Pancreas (tissue), 10 donors: ENCODE measurements around the gene TAF11L4. TPM values are rescaled to one million over a fixed set of nuclear protein-coding genes. Genes with fewer than 3 reads are reported as not detected.
"Not testable (repeated sequence)": the region's sequence is repeated elsewhere in the genome, so short reads cannot be mapped to it uniquely, and the experiment has no call there.

ENCODE experiments used
- ATAC-seq, 4 donors: fragments of 200-7000 bp; cut with Tn5 transposase; one replicate each; pipeline versions ENCODE4 v1.8.0 to v1.9.1; 2020; ENCODE audit warnings: mild to moderate bottlenecking in 4 of 4, moderate library complexity in 4 of 4
- DNase-seq, 6 donors: peaks; one replicate each; pipeline ENCODE4 v3.0.0-alpha.2; 2020
- FAIRE-seq: peaks from 2 replicates; lab custom pipeline; 2012; peaks lifted over from hg19 to GRCh38; lab: Jason Lieb, UNC
- H3K27ac ChIP-seq, 4 donors: fragments of 200-600 bp; sonication (generic); 1 replicate in 3 of 4; 2 replicates in 1 of 4; pipeline versions ENCODE4 v1.5.0 to v1.8.0; 2020
- H3K27me3 ChIP-seq, 4 donors: fragments of 200-600 bp; one replicate each; pipeline ENCODE4 v1.8.0; 2021
- H3K36me3 ChIP-seq, 3 donors: fragments of 200-600 bp; sonication (generic) in 1 of 3; one replicate each; pipeline versions ENCODE4 v1.5.0 to v1.8.0; 2020 to 2021
- H3K4me1 ChIP-seq, 3 donors: fragments of 200-600 bp; one replicate each; pipeline ENCODE4 v1.8.0; 2021
- H3K4me3 ChIP-seq, 4 donors: fragments of 200-600 bp; sonication (generic) in 2 of 4; one replicate each; pipeline versions ENCODE4 v1.5.0 to v1.8.0; 2020 to 2021
- H3K9me3 ChIP-seq, 4 donors: fragments of 200-600 bp; one replicate each; pipeline ENCODE4 v1.8.0; 2021
- CTCF ChIP-seq, 4 donors: fragments of 200-600 bp; sonication (generic) in 3 of 4; IDR thresholded peaks; one replicate each; pipeline versions ENCODE4 v1.5.0 to v1.8.0; 2021; ENCODE audit warnings: antibody characterized with exemption in 4 of 4
- WGBS, 2 donors: extraction: QIAGEN DNeasy Blood & Tissue Kit; methylation state at CpG; one replicate each; pipeline ENCODE4 v1.1.7; 2013; 5-methylcytosine and 5-hydroxymethylcytosine counted together
- intact Hi-C, 3 donors: fragments of 100-400 bp; cut with DNase I; formaldehyde crosslinking; loops; one replicate each; pipeline versions ENCODE4 v1.11.1 to v1.14.2; 2022
- polyA plus RNA-seq, 2 donors: library from polyadenylated mRNA; stranded (reverse); fragments of 200-250 nt; gene quantifications; one replicate each; pipeline ENCODE4 v1.2.3, GENCODE V29; 2013
- total RNA-seq, 6 donors: library from RNA; stranded (reverse); fragmentation: NEBNext Ultra II Directional in 4 of 6; extraction: Animal tissue kit (Norgen Biotek cat#: 25700) in 4 of 6; gene quantifications; one replicate each; pipeline versions ENCODE4 v1.2.1 to v1.2.4, GENCODE V29; 2021 to 2023
- donor health status: healthy with polysubstance abuse.
- donor health status: DM: no; HTN: no; CAD: no; lungs with moderate emphysema.
- donor health status: DM: no; HTN: no; CAD: no.
- donor health status: control.
- donor health status: control.
- donor health status: Bipolar disorder and iron deficiency.
- donor health status: DM: yes; HTN: yes; CAD: no.
- donor health status: DM: no; HTN: no; CAD: no.
- donor health status: DM: no; HTN: no; CAD: no.
- donor health status: DM: yes; HTN: yes; CAD: no.

TAF11L4 gene
- total RNA-seq: not detected
- not detected for polyA plus RNA-seq

GRCh38 chr5:17521501-17521900, at the start of gene TAF11L4:
TSS of gene TAF11L4 (plus strand) at chr5:17521801.
- H3K27me3 ChIP-seq, ATAC-seq, intact Hi-C loops, DNase-seq, H3K9me3 ChIP-seq, H3K4me1 ChIP-seq, H3K36me3 ChIP-seq, FAIRE-seq, H3K4me3 ChIP-seq, H3K27ac ChIP-seq: not testable (repeated sequence)
- WGBS, 2 donors: no CpG with 5 or more reads among the region's 15 CpGs

- H3K4me3 ChIP-seq, FAIRE-seq, intact Hi-C loops, DNase-seq, H3K36me3 ChIP-seq, H3K27me3 ChIP-seq, H3K27ac ChIP-seq, H3K9me3 ChIP-seq, ATAC-seq, H3K4me1 ChIP-seq: not testable (repeated sequence)
These were observed 46.5 kb upstream of the TAF11L4 start for GRCh38 chr5:17475064-17475463.

- no peaks in the 10 kb centered on the region for H3K36me3 ChIP-seq
- H3K27me3 ChIP-seq: no peaks in the 10 kb centered on the region
- DNase-seq (no peak), ATAC-seq (no peak), FAIRE-seq (no peak)
- H3K4me1 ChIP-seq: no peaks in the 10 kb centered on the region
- no peaks in the 10 kb centered on the region for H3K9me3 ChIP-seq
- intact Hi-C loops: no loop called here
- H3K4me3 ChIP-seq: no peak overlapping the region
- TF ChIP-seq CTCF (IDR thresholded peaks at IDR 0.05): no peak
- no peak overlapping the region for H3K27ac ChIP-seq
- 53 to 66% methylated on average over 3 of the region's 3 CpGs for WGBS, 2 donors
These were observed 44.6 kb upstream of the TAF11L4 start for GRCh38 chr5:17477043-17477442.

- Histone ChIP-seq H3K27me3 (no peaks in the 10 kb centered on the region), H3K4me1 (no peaks in the 10 kb centered on the region), H3K36me3 (no peaks in the 10 kb centered on the region), H3K4me3 (no peak overlapping the region), H3K27ac (no peak overlapping the region), H3K9me3 (no peaks in the 10 kb centered on the region)
- no peak for FAIRE-seq
- ATAC-seq: no peak
- 56 to 58% methylated on average over 7 of the region's 7 CpGs for WGBS, 2 donors
- intact Hi-C loops: no loop called here
- no peak for DNase-seq
- no peak for TF ChIP-seq CTCF (IDR thresholded peaks at IDR 0.05)
These were observed 43.9 kb upstream of the TAF11L4 start for GRCh38 chr5:17477573-17478265.

- intact Hi-C loops: no loop called here
- no peak overlapping the region for H3K27ac ChIP-seq
These were observed 40.2 kb upstream of the TAF11L4 start for GRCh38 chr5:17481378-17481777.

More at GRCh38 chr5:17481378-17481777, 40.2 kb upstream of the TAF11L4 start:
- 50 to 60% methylated on average over 4 of the region's 4 CpGs for WGBS, 2 donors
- Histone ChIP-seq H3K36me3 (no peaks in the 10 kb centered on the region), H3K4me3 (no peak overlapping the region), H3K27me3 (peaks cover 0 to 9% (median 0%) of the 10 kb centered on the region in 4 donors), H3K4me1 (no peaks in the 10 kb centered on the region), H3K9me3 (no peaks in the 10 kb centered on the region)
- FAIRE-seq (no peak), ATAC-seq (no peak), DNase-seq (no peak)
- no peak for TF ChIP-seq CTCF (IDR thresholded peaks at IDR 0.05)
